ENCODE measurements around the gene CA12. TPM values are rescaled to one million over a fixed set of nuclear protein-coding genes. Genes with fewer than 3 reads are reported as not detected.
A peak's percentile ranks its signal among the peaks of the same experiment; 100 is the strongest.

The CA12 gene
- polyA plus RNA-seq, 2 donors = 32.2 to 35.0 TPM

GRCh38 chr15:63365273-63365680 lies 16.4 kb downstream of the CA12 start:
- Histone ChIP-seq H3K36me3 (ENCODE audit: control insufficient read depth in 2 of 2, insufficient read depth in 2 of 2, low read length in 1 of 2) (peaks cover 0 to 5% of the 10 kb centered on the region in 2 donors), H3K9me3 (ENCODE audit: control insufficient read depth in 2 of 2, insufficient read depth in 1 of 2, low read depth in 1 of 2, low read length in 1 of 2) (no peaks in the 10 kb centered on the region), H3K4me3 (ENCODE audit: low read depth in 1 of 2, low read length in 2 of 2) (no peak overlapping the region), H3K27me3 (ENCODE audit: control insufficient read depth in 1 of 2, insufficient read depth in 2 of 2, low read length in 2 of 2) (no peaks in the 10 kb centered on the region), H3K27ac (ENCODE audit: low read depth in 2 of 2, low read length in 1 of 2) (peak overlapping the region in 1 of 2 donors; percentile 50), H3K4me1 (ENCODE audit: control insufficient read depth in 2 of 2, insufficient read depth in 2 of 2, low read length in 1 of 2) (peaks cover 3 to 19% of the 10 kb centered on the region in 2 donors)
- 41% methylated on average over 5 of the region's 5 CpGs for WGBS, 2 donors

GRCh38 chr15:63364399-63365272 lies 17.0 kb downstream of the CA12 start:
- Histone ChIP-seq H3K36me3 (ENCODE audit: control insufficient read depth in 2 of 2, insufficient read depth in 2 of 2, low read length in 1 of 2) (peaks cover 0 to 5% of the 10 kb centered on the region in 2 donors), H3K27me3 (ENCODE audit: control insufficient read depth in 1 of 2, insufficient read depth in 2 of 2, low read length in 2 of 2) (no peaks in the 10 kb centered on the region), H3K4me1 (ENCODE audit: control insufficient read depth in 2 of 2, insufficient read depth in 2 of 2, low read length in 1 of 2) (peaks cover 3 to 19% of the 10 kb centered on the region in 2 donors), H3K27ac (ENCODE audit: low read depth in 2 of 2, low read length in 1 of 2) (no peak overlapping the region), H3K4me3 (ENCODE audit: low read depth in 1 of 2, low read length in 2 of 2) (no peak overlapping the region), H3K9me3 (ENCODE audit: control insufficient read depth in 2 of 2, insufficient read depth in 1 of 2, low read depth in 1 of 2, low read length in 1 of 2) (no peaks in the 10 kb centered on the region)
- 77 to 80% methylated on average over 11 of the region's 11 CpGs for WGBS, 2 donors

GRCh38 chr15:63363292-63363691 lies 18.4 kb downstream of the CA12 start:
- Histone ChIP-seq H3K9me3 (ENCODE audit: control insufficient read depth in 2 of 2, insufficient read depth in 1 of 2, low read depth in 1 of 2, low read length in 1 of 2) (no peaks in the 10 kb centered on the region), H3K27ac (ENCODE audit: low read depth in 2 of 2, low read length in 1 of 2) (no peak overlapping the region), H3K36me3 (ENCODE audit: control insufficient read depth in 2 of 2, insufficient read depth in 2 of 2, low read length in 1 of 2) (peaks cover 0 to 5% of the 10 kb centered on the region in 2 donors), H3K27me3 (ENCODE audit: control insufficient read depth in 1 of 2, insufficient read depth in 2 of 2, low read length in 2 of 2) (no peaks in the 10 kb centered on the region), H3K4me1 (ENCODE audit: control insufficient read depth in 2 of 2, insufficient read depth in 2 of 2, low read length in 1 of 2) (peaks cover 3 to 13% of the 10 kb centered on the region in 2 donors), H3K4me3 (ENCODE audit: low read depth in 1 of 2, low read length in 2 of 2) (no peak overlapping the region)
- 73 to 79% methylated on average over 2 of the region's 2 CpGs for WGBS, 2 donors

- H3K27ac ChIP-seq (ENCODE audit: low read depth in 2 of 2, low read length in 1 of 2) = no peak overlapping the region
- H3K9me3 ChIP-seq (ENCODE audit: control insufficient read depth in 2 of 2, insufficient read depth in 1 of 2, low read depth in 1 of 2, low read length in 1 of 2) = no peaks in the 10 kb centered on the region
- H3K4me3 ChIP-seq (ENCODE audit: low read depth in 1 of 2, low read length in 2 of 2) = no peak overlapping the region
- no peaks in the 10 kb centered on the region for H3K27me3 ChIP-seq (ENCODE audit: control insufficient read depth in 1 of 2, insufficient read depth in 2 of 2, low read length in 2 of 2)
- WGBS, 2 donors = 87 to 88% methylated on average over 7 of the region's 7 CpGs
- peaks cover 3 to 10% of the 10 kb centered on the region in 2 donors for H3K4me1 ChIP-seq (ENCODE audit: control insufficient read depth in 2 of 2, insufficient read depth in 2 of 2, low read length in 1 of 2)
- peaks cover 0 to 5% of the 10 kb centered on the region in 2 donors for H3K36me3 ChIP-seq (ENCODE audit: control insufficient read depth in 2 of 2, insufficient read depth in 2 of 2, low read length in 1 of 2)
Observed at GRCh38 chr15:63362885-63363284, 18.8 kb downstream of the CA12 start.

- Histone ChIP-seq H3K4me3 (ENCODE audit: low read depth in 1 of 2, low read length in 2 of 2) (no peak overlapping the region), H3K4me1 (ENCODE audit: control insufficient read depth in 2 of 2, insufficient read depth in 2 of 2, low read length in 1 of 2) (peaks cover 3 to 8% of the 10 kb centered on the region in 2 donors), H3K9me3 (ENCODE audit: control insufficient read depth in 2 of 2, insufficient read depth in 1 of 2, low read depth in 1 of 2, low read length in 1 of 2) (no peaks in the 10 kb centered on the region), H3K27ac (ENCODE audit: low read depth in 2 of 2, low read length in 1 of 2) (no peak overlapping the region), H3K36me3 (ENCODE audit: control insufficient read depth in 2 of 2, insufficient read depth in 2 of 2, low read length in 1 of 2) (peaks cover 0 to 5% of the 10 kb centered on the region in 2 donors), H3K27me3 (ENCODE audit: control insufficient read depth in 1 of 2, insufficient read depth in 2 of 2, low read length in 2 of 2) (no peaks in the 10 kb centered on the region)
- 37 to 56% methylated on average over 3 of the region's 3 CpGs for WGBS, 2 donors
Observed at GRCh38 chr15:63362196-63362595, 19.4 kb downstream of the CA12 start.

GRCh38 chr15:63360170-63360569 lies 21.5 kb downstream of the CA12 start:
- peaks cover under 1 to 10% of the 10 kb centered on the region in 2 donors for H3K4me1 ChIP-seq (ENCODE audit: control insufficient read depth in 2 of 2, insufficient read depth in 2 of 2, low read length in 1 of 2)
- H3K4me3 ChIP-seq (ENCODE audit: low read depth in 1 of 2, low read length in 2 of 2) = no peak overlapping the region
- H3K9me3 ChIP-seq (ENCODE audit: control insufficient read depth in 2 of 2, insufficient read depth in 1 of 2, low read depth in 1 of 2, low read length in 1 of 2) = no peaks in the 10 kb centered on the region
- H3K27me3 ChIP-seq (ENCODE audit: control insufficient read depth in 1 of 2, insufficient read depth in 2 of 2, low read length in 2 of 2) = no peaks in the 10 kb centered on the region
- H3K36me3 ChIP-seq (ENCODE audit: control insufficient read depth in 2 of 2, insufficient read depth in 2 of 2, low read length in 1 of 2) = peaks cover 0 to 5% of the 10 kb centered on the region in 2 donors
- H3K27ac ChIP-seq (ENCODE audit: low read depth in 2 of 2, low read length in 1 of 2) = no peak overlapping the region
- 49 to 67% methylated on average over 4 of the region's 4 CpGs for WGBS, 2 donors

- H3K36me3 ChIP-seq (ENCODE audit: control insufficient read depth in 2 of 2, insufficient read depth in 2 of 2, low read length in 1 of 2) = no peaks in the 10 kb centered on the region
- peaks cover 0 to 11% of the 10 kb centered on the region in 2 donors for H3K4me1 ChIP-seq (ENCODE audit: control insufficient read depth in 2 of 2, insufficient read depth in 2 of 2, low read length in 1 of 2)
- WGBS, 2 donors = 84 to 88% methylated on average over 15 of the region's 15 CpGs
- no peaks in the 10 kb centered on the region for H3K9me3 ChIP-seq (ENCODE audit: control insufficient read depth in 2 of 2, insufficient read depth in 1 of 2, low read depth in 1 of 2, low read length in 1 of 2)
- H3K4me3 ChIP-seq (ENCODE audit: low read depth in 1 of 2, low read length in 2 of 2) = no peak overlapping the region
- H3K27ac ChIP-seq (ENCODE audit: low read depth in 2 of 2, low read length in 1 of 2) = peak overlapping the region in 1 of 2 donors; percentile 7
- no peaks in the 10 kb centered on the region for H3K27me3 ChIP-seq (ENCODE audit: control insufficient read depth in 1 of 2, insufficient read depth in 2 of 2, low read length in 2 of 2)
Observed at GRCh38 chr15:63358241-63359029, 23.2 kb downstream of the CA12 start.

- 55 to 58% methylated on average over 3 of the region's 3 CpGs for whole genome bisulfite sequencing, 2 donors
- Histone ChIP-seq H3K9me3 (ENCODE audit: control insufficient read depth in 2 of 2, insufficient read depth in 1 of 2, low read depth in 1 of 2, low read length in 1 of 2) (no peaks in the 10 kb centered on the region), H3K4me3 (ENCODE audit: low read depth in 1 of 2, low read length in 2 of 2) (no peak overlapping the region), H3K4me1 (ENCODE audit: control insufficient read depth in 2 of 2, insufficient read depth in 2 of 2, low read length in 1 of 2) (peaks cover 0 to 17% of the 10 kb centered on the region in 2 donors), H3K36me3 (ENCODE audit: control insufficient read depth in 2 of 2, insufficient read depth in 2 of 2, low read length in 1 of 2) (no peaks in the 10 kb centered on the region), H3K27me3 (ENCODE audit: control insufficient read depth in 1 of 2, insufficient read depth in 2 of 2, low read length in 2 of 2) (no peaks in the 10 kb centered on the region), H3K27ac (ENCODE audit: low read depth in 2 of 2, low read length in 1 of 2) (peak overlapping the region in 1 of 2 donors; percentile 26)
Observed at GRCh38 chr15:63357731-63358130, 23.9 kb downstream of the CA12 start.

- Histone ChIP-seq H3K4me1 (ENCODE audit: control insufficient read depth in 2 of 2, insufficient read depth in 2 of 2, low read length in 1 of 2) (peaks cover 2 to 20% of the 10 kb centered on the region in 2 donors), H3K27me3 (ENCODE audit: control insufficient read depth in 1 of 2, insufficient read depth in 2 of 2, low read length in 2 of 2) (no peaks in the 10 kb centered on the region), H3K36me3 (ENCODE audit: control insufficient read depth in 2 of 2, insufficient read depth in 2 of 2, low read length in 1 of 2) (no peaks in the 10 kb centered on the region), H3K9me3 (ENCODE audit: control insufficient read depth in 2 of 2, insufficient read depth in 1 of 2, low read depth in 1 of 2, low read length in 1 of 2) (no peaks in the 10 kb centered on the region), H3K27ac (ENCODE audit: low read depth in 2 of 2, low read length in 1 of 2) (peak overlapping the region; percentile 26 to 78), H3K4me3 (ENCODE audit: low read depth in 1 of 2, low read length in 2 of 2) (no peak overlapping the region)
- 37 to 64% methylated on average over 4 of the region's 4 CpGs for WGBS, 2 donors
Observed at GRCh38 chr15:63357061-63357460, 24.6 kb downstream of the CA12 start.

All from esophagus (tissue), 2 donors.